Activated CD4-positive, alpha-beta T cell treated with anti-CD3 and anti-CD28 coated beads for 24 hours (primary cell): ENCODE results near the gene TMBIM1.
A peak's percentile ranks its signal among the peaks of the same experiment; 100 is the strongest.
"Not testable (repeated sequence)": the region's sequence is repeated elsewhere in the genome, so short reads cannot be mapped to it uniquely, and the experiment has no call there.

ENCODE experiments used
- DNase-seq, 2 donors: peaks; one replicate each; pipeline ENCODE4 v3.0.0-alpha.2; 2020; ENCODE audit warnings: low read depth in 2 of 2

Gene TMBIM1

GRCh38 chr2:218318241-218318640 is 25.9 kb upstream of the TMBIM1 start:
- no peak for DNase-seq

GRCh38 chr2:218317835-218318234 is 25.5 kb upstream of the TMBIM1 start:
- DNase-seq: no peak

DNA sequence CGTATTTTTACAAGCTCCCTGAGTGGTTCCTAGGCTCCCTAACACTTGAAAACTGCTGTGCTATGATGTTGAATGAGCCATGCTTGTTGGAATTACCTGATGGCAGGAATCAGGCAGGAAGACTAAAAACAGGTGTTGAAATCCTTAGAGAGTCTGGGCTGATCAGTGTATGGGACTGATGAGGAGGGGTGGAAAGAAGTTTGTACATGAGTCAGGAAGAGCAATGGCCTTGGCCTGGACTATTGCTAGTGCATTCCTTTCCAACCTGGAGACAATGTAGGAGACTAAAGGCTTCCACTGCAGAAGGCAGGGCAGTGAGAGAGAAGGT is 25.0 kb upstream of the TMBIM1 start:
- DNase-seq: no peak

GRCh38 chr2:218315397-218315796 is 23.1 kb upstream of the TMBIM1 start:
- DNase-seq: no peak

DNA sequence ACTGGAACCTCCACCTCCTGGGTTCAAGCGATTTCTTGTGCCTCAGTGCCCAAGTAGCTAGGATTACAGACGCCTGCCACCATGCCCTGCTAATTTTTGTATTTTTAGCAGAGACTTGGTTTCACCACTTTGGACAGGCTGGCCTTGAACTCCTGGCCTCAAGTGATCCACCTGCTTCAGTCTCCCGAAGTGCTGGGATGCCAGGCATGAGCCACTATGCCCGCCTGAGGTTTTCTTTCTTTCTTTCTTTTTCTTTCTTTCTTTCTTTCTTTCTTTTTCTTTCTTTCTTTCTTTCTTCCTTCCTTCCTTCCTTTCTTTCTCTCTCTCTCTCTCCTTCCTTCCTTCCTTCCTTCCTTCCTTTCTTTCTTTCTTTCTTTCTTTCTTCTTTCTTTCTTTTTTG is 22.5 kb upstream of the TMBIM1 start:
- DNase-seq: not testable (repeated sequence)

GRCh38 chr2:218313356-218313755 is 21.1 kb upstream of the TMBIM1 start:
- DNase-seq: no peak

GRCh38 chr2:218312267-218312756 is 20.0 kb upstream of the TMBIM1 start:
- DNase-seq: no peak

GRCh38 chr2:218311541-218312266 is 19.4 kb upstream of the TMBIM1 start:
- not testable (repeated sequence) for DNase-seq

- DNase-seq: no peak
Observed at GRCh38 chr2:218310853-218311540, 18.7 kb upstream of the TMBIM1 start.

DNA sequence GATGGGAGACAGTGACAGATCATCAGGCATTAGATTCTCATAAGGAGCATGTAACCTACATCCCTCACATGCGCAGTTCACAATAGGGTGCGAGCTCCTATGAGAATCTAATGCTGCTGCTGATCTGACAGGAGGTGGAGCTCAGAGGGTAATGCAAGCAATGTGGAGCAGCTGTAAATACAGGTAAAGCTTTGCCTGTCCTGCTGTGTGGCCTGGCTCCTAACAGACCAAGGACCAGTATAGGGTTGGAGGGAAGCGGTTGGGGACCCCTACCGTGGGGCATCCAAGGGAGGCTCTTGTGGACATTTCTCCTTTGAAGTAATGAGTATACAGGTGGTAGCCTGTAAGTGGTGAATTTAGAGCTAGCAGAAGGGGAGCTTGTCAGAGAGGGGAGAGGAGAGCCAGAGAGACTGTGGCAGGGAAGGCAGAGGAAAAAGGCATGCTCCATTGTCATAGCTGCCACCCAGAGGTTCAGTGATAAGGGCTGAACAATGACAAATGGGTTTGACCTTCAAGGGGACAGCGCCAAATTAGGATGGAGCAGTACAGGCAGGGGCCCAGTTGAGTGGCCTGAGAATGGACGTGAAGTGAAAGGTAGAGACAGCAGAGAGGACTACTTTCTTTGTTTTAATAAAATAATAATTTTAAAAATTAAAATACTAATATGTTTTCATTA is 15.2 kb upstream of the TMBIM1 start:
- no peak for DNase-seq

- DNase-seq: no peak
Observed at GRCh38 chr2:218306184-218306920, 14.0 kb upstream of the TMBIM1 start.

- no peak for DNase-seq
Observed at GRCh38 chr2:218305383-218305782, 13.1 kb upstream of the TMBIM1 start.

DNA sequence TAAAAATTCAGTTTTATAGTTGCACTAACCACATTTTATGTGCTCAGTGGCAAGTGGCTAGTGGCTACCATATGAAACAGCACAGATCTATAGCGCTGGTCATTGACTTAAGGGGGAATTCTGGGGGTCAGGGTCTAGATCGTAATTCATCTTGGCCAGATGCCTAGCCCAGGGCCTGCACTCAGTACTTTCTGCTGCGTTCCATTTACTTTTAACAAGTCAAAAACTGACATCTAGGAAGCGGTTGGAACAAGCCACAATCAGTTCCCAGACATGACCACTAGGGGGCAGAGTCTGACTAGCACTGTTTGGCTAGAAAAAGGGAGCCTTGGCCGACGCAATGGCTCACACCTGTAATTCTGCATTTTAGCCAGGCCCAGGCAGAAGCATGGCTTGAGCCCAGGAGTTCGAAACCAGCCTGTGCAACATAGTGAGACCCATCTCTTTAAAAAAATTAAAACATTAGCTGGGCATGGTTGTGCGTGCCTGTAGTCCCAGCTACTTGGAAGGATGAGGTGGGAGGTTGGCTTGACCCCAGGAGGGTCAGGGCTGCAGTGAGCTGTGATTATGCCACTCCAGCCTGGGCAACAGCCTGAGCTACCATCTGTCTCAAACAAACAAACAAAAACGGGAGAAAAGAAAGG is 9.0 kb upstream of the TMBIM1 start:
- DNase-seq: peak; percentile 85 to 86

GRCh38 chr2:218300141-218300540 is 7.8 kb upstream of the TMBIM1 start:
- DNase-seq: no peak

GRCh38 chr2:218298314-218298875 is 6.1 kb upstream of the TMBIM1 start:
- no peak for DNase-seq

GRCh38 chr2:218296847-218297246 is 4.5 kb upstream of the TMBIM1 start:
- no peak for DNase-seq

- DNase-seq: no peak
Observed at GRCh38 chr2:218296200-218296599, 3.9 kb upstream of the TMBIM1 start.

GRCh38 chr2:218295029-218295428 is 2.7 kb upstream of the TMBIM1 start:
- no peak for DNase-seq

GRCh38 chr2:218294430-218295022 is 2.2 kb upstream of the TMBIM1 start:
- DNase-seq: no peak

DNA sequence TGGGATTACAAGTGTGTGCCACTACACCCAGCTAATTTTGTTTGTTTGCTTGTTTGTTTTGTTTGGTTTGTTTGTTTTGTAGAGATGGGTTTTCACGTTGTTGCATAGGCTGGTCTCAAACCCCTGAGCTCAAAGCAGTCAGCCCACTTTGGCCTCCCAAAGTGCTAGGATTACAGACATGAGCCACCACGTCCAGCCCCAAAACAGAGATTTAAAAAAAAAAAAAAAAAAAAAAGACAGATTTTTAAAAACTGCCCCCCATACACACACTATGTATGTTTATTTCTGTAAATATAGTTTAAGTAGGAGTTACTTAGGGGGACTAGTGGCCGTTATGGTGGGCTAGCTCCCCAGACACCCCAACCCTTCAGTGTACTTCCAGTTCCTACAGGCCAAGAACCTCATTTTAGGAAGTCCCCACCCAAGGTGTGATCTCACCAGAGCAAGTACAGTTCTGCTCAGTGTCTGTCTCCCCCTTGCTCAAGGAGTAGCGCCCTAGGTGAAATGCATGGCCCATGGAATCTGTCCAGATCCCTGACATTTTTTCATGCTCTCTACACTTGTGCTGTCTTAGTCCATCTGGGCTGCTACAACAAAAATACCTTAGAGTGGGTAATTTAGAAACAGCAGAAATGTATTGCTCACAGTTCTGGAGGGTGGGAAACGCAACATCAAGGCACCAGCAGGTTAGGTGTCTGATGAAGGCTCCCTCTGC is 1.6 kb upstream of the TMBIM1 start:
- no peak for DNase-seq
